ENCODE measurements around the gene ZNF835.
"Not testable (repeated sequence)": the region's sequence is repeated elsewhere in the genome, so short reads cannot be mapped to it uniquely, and the experiment has no call there.

The ZNF835 gene

DNA sequence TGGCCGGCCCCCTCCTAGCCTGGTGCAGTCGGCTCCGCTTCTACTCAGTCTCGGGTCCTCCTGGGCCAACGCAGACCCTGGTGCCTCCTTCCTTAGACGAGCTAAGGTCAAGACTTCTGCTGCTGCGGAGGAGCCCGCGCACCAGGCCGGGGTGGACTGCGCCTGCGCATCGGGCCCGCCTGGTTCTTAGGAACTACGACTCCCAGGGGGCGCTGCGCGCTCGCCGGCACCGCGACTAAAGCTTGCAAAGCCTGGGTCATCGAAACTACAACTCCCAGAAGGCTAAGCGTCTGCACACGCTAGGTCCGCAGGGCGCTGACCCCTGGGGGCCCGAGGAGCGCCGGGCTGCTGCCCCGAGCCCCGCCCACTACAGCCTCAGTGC is at the start of gene ZNF835:
Gene ZNF835, minus strand, starts transcription at position 145 of the 382 bp plus-strand sequence. CDS start 6,559 bp downstream, outside the sequence.
- peak; percentile 76 for DNase-seq (ENCODE audit: low read depth)

DNA sequence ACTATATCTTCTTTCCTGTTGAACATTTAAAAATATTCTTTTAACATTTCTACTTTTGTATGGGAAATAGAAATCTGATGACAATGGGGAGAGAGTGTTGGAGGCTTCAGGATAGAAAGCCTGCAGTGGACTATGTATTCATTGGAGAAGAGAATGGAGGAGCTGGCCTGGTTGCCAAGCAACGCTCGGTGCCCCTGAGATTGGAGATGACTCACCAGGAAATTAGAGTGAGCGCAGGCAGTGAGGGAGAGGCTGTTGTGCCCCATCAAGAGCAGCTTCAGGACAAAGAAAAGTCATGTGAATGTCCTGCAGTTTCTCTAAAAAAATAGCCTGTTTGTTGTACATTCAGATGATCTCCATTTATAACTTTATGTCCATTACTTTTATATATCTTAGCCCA is 48.7 kb upstream of the ZNF835 start:
- DNase-seq (ENCODE audit: low read depth) = no peak

DNA sequence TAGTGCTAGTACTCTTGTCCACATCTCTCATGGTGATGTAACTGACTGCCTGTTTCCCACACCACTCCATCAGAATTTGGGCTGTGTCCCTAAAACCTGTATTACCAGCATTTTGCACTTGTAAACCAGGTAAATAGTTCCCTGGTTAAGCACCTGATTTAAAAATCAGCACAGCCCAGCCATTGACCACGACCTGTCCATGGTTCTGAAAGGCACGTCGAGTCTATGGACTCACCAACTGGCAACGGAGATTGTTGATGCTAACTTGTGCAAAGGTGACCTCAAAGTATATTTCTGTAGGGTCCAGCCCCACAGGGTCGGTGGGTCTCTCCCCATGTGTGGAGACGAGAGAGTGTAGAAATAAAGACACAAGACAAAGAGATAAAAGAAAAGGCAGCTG is 46.7 kb upstream of the ZNF835 start:
- no peak for DNase-seq (ENCODE audit: low read depth)

DNA sequence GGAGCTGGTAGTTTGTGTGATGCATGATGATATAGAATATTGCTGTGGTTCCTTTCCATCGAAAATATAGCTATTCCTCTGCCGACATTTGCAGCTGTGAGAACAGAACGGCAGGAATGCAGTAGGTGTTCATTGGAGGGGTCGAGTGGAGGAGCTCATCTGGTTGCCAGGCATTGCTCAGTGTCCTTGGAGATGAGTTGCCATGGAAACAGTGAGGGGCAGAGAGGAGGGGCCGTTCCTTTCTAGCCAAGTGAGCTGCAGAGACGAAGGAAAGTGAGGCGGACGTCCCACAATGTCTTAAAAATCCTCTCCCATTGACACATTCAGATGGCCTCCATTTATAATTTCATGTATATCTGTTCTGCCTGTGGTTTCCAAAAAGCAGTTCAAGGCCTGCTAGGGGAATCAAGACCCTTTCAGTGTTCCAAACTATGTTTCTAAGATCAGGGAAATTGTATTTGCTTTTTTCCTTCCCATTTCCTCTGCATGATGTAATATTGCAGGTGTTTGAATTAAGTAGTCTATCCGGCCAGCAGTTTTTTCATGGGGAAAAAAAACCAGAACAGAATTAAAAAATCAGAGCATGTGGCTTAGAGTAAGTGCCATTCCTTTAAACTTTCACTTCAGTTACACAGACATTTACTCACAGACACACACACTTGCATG is 41.2 kb upstream of the ZNF835 start:
- no peak for DNase-seq (ENCODE audit: low read depth)

DNA sequence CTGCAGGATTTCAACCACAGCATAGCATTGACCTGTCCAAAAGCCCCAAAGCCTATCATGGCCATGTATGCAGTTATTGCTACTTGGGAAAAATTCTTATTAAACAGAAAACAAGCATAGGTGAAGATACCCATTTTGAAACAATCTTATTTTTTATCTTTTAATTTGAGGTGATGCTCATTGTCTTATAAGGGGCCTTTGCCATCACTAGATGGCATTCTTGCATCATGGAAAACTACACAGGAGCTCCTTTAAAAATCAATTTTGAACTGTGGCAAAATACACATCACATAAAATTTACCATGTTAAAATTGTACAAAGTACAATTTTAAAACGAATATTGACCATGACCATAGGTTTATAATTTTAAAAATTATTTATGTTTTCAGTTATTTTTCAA is 38.9 kb upstream of the ZNF835 start:
- DNase-seq (ENCODE audit: low read depth) = no peak

DNA sequence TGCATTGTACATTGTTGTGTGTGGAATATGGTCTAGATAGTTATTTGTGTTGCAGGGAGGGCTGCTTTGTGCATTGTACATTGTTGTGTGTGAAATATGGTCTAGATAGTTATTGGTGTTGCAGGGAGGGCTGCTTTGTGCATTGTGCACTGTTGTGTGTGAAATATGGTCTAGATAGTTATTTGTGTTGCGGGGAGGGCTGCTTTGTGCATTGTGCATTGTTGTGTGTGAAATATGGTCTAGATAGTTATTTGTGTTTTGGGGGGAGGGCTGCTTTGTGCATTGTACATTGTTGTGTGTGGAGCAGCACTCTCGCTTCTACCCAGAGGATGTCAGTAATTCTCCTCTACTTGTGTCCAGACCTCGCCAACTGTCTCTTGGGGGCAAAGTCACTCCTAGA is 36.3 kb upstream of the ZNF835 start:
- DNase-seq (ENCODE audit: low read depth) = no peak

DNA sequence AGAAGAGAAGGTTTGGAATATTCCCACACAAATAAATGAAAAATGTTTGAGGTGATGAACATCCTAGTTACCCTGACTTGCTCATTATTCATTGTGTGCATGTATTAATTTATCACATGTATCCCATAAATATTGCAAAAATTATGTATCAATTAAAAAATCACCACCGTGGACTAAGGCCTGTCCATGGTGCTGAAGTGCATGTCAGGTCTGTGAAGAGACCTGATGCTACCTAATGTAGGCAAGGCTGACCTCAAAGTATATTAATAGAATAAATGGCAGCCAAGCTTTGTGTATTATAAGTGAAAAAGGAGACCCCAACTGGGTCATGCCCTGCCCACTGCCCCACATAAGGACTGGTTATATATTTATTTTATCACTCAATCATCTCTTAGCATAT is 34.4 kb upstream of the ZNF835 start:
- DNase-seq (ENCODE audit: low read depth) = no peak

DNA sequence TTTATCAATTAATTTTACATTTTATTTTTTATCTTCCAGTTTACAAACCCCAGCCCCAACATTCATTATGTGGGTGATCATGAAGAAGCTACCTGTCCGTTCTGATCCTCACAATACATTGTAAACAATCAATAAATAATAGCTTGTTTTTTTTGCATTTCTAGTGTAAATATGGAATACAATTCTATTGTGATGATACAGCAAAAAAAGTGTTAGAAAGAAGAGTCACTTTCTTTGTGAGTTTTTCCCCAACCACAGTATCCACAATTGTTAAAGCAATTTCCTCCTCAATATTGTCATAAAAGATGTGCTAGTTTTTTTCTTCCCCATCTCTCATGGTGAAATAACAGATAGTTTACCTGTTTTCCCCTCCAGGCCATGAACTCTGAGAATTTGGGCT is 30.3 kb upstream of the ZNF835 start:
- DNase-seq (ENCODE audit: low read depth) = no peak

DNA sequence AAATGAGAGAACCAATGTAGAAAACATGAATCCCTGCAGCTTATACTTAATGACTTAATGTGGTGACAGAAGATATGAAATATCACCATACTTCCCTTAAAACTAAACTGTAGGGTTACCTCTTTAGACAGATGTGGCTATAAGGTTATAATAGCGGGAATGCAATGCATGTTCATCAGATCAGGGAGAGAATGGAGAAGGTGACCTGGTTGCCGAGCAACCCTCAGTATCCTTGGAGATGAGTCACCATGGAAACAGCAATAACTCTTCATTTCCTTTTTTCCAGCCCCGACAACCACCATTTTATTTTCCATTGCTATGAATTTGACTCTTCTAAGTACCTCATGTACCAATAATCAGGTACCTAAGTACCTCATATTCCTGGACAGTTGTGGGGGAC is 28.0 kb upstream of the ZNF835 start:
- DNase-seq (ENCODE audit: low read depth) = no peak

DNA sequence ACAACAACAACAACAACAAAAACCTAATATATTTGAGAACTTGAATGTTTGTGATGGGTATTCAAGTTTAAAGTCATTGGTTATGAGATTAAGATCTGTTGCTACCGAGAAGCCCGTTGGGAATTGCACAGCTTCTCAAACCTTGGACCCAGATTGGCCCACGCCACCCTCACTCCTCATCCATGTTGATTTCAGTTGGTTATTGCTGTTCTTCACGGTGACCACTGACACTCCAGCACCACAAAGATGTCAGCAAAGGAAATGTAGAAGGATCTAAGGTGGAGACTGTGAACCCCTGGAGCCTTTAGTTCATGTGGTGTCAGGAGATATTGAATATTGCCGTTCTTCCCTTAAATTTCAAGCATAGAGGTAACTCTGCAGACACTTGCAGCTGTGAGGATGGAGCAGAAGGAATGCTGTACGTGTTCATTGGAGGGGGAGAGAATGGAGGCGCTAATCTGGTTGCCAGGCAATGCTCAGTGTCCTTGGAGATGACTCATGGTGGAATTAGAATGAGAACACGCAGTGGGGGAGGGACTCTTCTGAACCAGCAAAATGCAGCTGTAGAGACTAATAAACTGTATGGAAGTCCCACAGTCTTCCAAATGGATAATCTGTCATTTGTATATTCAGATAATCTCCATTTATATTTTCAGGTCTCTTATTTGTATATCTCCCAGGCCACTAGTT is 20.8 kb upstream of the ZNF835 start:
- no peak for DNase-seq (ENCODE audit: low read depth)

DNA sequence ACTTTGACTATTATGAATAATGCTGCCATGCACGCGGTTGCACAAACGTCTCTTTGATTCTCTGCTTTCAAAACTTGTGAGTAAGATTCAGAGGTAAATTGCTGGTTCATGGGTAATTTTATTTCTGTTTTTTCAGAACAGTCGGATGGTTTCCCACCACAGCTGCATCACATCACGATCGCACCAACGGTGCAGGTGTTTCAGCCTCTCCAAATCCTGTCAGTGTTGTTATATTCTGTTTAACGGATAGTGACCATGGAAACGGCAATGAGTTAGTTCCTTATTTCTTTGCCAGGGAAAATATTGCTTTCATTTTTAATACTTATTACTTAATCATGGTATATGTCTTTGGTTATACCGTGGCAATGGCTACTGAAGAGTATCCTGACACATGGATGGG is 19.1 kb upstream of the ZNF835 start:
- no peak for DNase-seq (ENCODE audit: low read depth)

DNA sequence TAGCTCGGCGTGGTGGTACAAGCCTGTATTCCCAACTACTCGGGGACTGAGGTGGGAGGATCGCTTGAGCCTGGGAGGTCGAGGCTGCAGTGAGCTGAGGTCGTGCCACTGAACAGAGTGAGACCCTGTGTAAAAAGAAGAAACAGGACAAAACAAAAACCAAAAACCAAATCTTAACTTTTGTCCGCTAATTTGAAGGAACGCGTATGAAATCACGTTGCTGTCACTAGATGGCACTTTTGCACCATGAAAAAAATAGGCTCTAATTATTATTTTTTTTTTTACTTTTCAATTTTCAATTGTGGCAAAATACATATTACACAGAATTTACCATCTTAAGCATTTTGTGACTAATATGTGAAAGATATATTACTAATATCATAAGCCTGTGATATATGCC is 17.6 kb upstream of the ZNF835 start:
- no peak for DNase-seq (ENCODE audit: low read depth)

DNA sequence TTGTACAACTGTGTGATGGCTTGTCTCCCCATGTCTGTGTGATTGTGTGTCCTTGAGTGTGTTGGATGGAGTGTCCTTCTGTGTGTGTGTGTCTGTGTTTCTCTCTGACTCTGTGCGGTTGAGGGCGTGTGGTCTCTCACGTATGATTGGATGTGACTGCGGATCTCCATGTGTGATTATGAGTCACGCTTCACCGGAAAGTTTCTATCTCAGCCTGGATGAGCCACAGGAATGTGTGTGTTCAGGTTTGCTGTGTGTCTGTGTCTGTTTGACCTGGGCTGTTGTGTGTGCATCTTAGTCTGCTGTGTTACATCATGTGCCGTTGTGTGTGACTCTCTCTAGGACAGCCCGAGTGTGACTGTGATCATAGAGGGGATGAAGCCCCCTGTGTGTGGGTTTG is 15.5 kb upstream of the ZNF835 start:
- no peak for DNase-seq (ENCODE audit: low read depth)

DNA sequence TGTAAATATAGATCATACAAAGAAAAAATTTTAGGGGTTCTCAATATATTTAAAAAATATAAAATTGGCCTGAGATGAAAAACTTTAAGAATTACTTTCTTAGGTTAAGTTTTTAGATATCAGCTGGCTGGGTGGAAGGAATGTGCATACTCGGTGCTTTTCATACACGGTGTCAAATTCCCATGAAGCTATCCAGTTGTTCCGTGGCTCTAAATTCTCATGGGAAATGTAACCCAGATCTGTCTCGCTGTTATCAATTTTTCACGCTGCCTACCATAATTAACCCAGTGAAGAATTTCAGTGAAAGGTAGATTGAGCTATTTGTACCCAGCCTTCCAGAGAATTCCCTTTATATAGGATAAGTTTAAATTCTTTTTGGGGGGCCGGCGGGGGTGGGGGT is 11.6 kb upstream of the ZNF835 start:
- no peak for DNase-seq (ENCODE audit: low read depth)

DNA sequence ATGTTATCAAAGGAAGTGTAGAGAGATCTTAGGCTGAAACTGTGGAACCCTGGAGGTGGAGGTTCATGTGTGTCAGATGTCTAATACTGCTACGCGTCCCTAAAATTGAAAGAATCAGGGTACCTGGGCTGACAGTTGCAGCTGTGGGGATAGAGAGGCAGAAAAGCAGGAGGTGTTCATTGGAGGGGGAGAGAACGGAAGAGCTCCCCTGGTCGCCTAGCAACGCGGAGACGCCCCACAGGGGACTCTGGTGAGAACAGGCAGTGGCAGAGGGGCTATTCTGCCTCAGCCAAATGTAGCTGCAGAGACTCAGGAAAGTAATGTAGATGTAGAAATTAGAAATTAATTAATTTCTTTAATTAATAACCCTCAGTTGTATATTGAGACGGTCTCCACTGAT is 10.1 kb upstream of the ZNF835 start:
- no peak for DNase-seq (ENCODE audit: low read depth)

DNA sequence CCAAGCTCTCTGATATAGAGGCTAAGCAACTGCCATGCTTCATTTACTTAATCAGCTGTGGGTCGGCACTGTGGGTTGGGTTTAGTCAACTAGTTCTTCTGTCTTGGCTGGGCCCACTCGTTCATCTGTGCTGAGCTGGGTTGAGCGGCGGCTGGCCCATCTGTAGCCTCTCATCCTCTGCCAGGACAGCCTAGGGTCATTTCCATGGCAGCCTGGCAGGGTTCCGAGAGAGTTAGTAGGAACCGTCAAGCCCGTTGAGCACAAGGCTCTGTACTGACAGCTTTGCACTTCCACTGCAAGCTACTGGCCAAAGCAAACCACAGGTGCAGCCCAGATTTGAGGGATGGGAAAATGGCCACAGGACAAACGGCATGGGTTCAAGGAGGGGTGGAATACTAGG is 6.6 kb upstream of the ZNF835 start:
- DNase-seq (ENCODE audit: low read depth) = no peak

DNA sequence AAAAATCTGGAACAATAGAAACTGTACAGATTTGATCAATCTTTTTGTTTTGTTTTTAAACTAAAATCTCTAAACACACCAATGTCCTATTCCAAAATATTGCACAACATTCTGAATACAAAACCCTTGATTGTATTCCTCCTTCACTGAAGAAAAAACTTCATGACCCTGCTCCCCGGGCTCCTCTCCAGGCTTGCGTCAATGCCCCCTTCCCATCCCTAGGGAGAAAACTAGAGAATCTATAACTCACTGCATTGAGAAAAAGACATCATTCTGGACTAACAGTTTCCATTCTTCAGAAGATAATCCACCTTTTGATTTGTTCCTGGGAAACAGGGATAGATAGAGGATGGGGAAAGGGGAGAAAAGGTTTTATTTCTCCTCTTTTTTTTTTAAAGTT is 1.1 kb upstream of the ZNF835 start:
- not testable (repeated sequence) for DNase-seq (ENCODE audit: low read depth)

DNA sequence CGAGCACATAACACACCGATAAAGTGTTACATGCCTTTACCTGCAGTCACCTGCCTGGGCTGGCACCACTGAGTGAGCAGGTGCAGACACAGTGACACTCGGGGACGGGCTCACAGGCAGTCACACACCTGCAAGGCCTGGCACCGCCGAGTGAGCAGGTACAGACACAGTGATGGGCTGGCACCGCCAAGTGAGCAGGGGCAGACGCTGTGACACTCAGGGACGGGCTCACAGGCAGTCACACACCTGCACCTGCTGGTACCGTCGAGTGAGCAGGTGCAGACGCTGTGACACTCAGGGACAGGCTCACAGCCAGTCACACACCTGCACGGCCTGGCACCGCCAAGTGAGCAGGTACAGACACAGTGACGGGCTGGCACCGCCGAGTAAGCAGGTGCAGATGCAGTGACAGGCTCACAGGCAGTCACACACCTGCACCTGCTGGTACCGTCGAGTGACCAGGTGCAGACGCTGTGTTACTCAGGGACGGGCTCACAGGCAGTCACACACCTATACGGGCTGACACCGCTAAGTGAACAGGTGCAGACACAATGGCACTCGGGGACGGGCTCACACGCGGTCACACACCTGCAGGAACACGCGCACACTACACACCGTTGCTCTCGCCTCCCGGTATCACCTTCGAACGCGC is 470 bp downstream of the ZNF835 start:
- DNase-seq (ENCODE audit: low read depth) = no peak

DNA sequence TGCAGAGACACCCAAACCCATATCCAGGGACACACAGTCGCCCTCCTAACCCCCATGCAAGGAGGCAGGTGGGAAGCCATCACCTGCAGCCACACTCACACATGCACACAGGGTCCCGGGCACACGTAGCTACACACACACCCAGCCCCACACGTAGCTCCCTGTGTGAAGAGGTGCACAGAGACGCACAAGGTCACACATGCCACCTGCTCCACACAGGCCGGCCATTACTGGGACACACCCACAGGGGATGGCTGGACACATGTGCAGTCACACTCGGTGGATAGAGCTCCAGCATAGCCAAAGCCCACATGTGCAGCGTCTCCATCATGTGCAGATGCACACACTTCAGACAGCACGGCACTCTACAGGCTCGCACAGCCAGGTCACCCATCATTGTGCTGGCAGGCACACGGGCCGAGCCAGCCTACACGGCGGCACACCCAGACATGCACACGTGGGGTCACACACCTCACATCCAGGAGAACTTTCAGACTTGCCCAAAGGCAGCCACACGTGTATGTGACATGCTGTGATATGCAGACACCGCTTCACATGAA is 1.1 kb downstream of the ZNF835 start:
- no peak for DNase-seq (ENCODE audit: low read depth)

DNA sequence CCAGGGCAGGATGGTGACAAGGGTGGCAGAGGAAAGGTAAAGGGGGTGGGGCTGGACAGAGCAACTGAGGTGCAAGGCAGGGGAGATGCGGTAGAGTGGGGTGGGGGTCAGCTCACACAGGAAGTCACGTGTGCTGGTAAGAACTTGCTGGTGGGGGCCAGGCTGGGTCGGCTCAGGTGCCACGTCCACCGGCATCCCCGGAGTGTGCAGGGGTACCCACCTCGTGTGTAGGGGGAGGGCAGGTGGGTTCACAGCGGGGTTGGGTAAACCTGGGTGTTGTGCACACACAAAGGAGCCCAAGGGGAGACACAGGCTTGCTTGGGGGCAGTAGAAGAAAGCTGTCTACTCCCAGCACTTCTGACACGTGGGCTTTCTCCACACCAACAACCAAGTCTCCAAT is 2.9 kb downstream of the ZNF835 start:
- no peak for DNase-seq (ENCODE audit: low read depth)

DNA sequence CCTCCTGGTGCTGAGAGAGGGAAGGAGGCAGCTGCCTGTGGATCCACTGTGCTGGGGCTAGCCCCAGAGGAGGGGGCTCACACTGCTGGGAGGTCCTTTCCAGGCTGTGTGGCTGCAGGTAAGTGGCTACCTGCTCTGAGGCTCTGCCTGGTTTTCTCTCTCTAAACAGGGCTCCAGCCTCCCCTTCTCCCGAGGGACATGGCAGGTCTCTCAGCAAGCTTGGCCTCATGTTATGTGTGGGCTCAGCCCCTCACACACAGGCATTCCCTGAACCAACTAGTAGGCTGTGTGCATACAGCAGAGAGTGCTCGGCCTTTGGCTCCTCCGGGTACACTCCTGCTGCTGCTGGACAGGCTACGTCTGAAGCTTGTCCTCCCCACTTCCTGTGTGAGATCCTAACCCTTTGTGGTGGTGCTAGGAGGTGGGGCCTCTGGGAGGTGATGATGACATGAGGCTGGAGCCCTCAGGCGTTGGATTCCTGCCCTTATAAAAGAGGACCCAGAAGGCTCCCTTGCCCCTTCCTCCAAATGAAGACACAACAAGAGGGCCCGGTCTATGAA is 4.2 kb downstream of the ZNF835 start:
- no peak for DNase-seq (ENCODE audit: low read depth)

DNA sequence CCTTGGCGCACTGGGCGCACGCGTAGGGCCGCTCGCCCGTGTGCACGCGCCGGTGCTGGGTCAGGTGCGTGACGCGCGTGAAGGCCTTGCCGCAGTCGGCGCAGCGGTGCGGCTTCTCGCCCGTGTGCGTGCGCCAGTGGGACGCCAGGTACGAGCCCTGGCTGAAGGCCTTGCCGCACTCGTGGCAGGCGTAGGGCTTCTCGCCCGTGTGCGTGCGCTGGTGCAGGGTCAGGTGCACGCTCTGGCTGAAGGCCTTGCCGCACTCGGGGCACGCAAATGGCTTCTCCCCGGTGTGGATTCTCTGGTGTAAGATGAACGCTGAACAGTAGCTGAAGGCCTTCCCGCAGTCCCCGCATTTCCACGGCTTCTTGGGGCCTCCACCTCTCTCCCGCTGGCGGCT is 7.0 kb downstream of the ZNF835 start:
- no peak for DNase-seq (ENCODE audit: low read depth)

DNA sequence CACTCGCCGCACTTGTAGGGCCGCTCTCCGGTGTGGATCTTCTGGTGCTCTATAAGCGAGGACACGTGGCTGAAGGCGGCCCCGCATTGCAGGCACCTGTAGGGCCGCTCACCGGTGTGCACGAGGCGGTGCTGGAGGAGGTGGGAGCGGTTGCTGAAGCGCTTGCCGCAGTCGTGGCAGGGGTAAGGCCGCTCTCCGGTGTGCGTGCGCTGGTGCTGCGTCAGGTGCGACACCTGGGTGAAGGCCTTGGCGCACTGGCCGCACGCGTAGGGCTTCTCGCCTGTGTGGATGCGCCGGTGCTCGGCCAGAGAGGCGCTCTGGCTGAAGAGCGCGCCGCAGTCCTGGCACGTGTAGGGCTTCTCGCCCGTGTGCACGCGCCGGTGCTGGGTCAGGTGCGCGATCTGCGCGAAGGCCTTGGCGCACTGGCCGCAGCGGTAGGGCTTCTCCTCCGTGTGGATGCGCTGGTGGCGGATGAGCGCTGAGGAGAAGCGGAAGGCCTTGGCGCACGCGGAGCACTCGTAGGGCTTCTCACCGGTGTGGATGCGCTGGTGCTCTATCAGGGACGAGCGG is 7.5 kb downstream of the ZNF835 start:
- no peak for DNase-seq (ENCODE audit: low read depth)

Data from stimulated activated CD8-positive, alpha-beta memory T cell treated with anti-CD3 and anti-CD28 coated beads, Interleukin-4, amount 100 ng/mL, for 24 hours (primary cell).